H1 (cell line): ENCODE results near the gene KRT76. TPM values are rescaled to one million over a fixed set of nuclear protein-coding genes. Genes with fewer than 3 reads are reported as not detected.

Experiments used
- CBX8 ChIP-seq: fragments of 300-800, 300-1000 bp; sonication (generic); IDR thresholded peaks from 2 replicates; pipeline ENCODE4 v1.7.1; 2016; ENCODE audit warnings: low read depth, low read length, borderline replicate concordance
- CREB1 ChIP-seq: IDR thresholded peaks from 2 replicates; pipeline ENCODE4 v1.6.1; 2012; ENCODE audit warnings: inconsistent platforms
- EZH2 ChIP-seq: fragments of 200-600 bp; sonication (generic); IDR thresholded peaks from 2 replicates; pipeline ENCODE4 v1.7.1; 2012; ENCODE audit warnings: low read depth, mild to moderate bottlenecking, moderate library complexity, low read length, inconsistent platforms; ENCODE audit not compliant: severe bottlenecking
- MAX ChIP-seq: IDR thresholded peaks from 2 replicates; pipeline ENCODE4 v1.6.1; 2012; ENCODE audit warnings: inconsistent platforms
- SP4 ChIP-seq: IDR thresholded peaks from 2 replicates; pipeline ENCODE4 v1.6.1; 2012; ENCODE audit warnings: low read length, inconsistent platforms
- polyA plus RNA-seq, 7 experiments: library from polyadenylated mRNA; depleted of rRNA in 3 of 7; stranded (reverse) in 5 of 7; unstranded in 2 of 7; fragments of >200 nt in 5 of 7; fragments of 200-250 nt in 2 of 7; gene quantifications; 1 replicate in 5 of 7; 2 replicates in 1 of 7; 4 replicates in 1 of 7; pipeline versions ENCODE4 v1.2.1 to v1.2.3, GENCODE V29; 2011 to 2013; ENCODE audit warnings: missing spikeins in 2 of 7, mixed read lengths in 2 of 7
- total RNA-seq: library from RNA; stranded (reverse); fragmentation: NEBNext Ultra II Directional; extraction: Animal tissue kit (Norgen Biotek cat#: 25700); gene quantifications from 2 replicates; pipeline ENCODE4 v1.2.1, GENCODE V29; 2021
- TF ChIP-seq, protein P1 (sequence below): fragments of 300-600 bp; sonication (generic); IDR thresholded peaks from 2 replicates; pipeline ENCODE4 v1.7.1; 2012; ENCODE audit warnings: low read length, moderate library complexity, mild to moderate bottlenecking, inconsistent platforms; ENCODE audit not compliant: insufficient replicate concordance
- TF ChIP-seq, protein P2 (sequence below), 3 experiments: IDR thresholded peaks; 1 replicate in 2 of 3; 2 replicates in 1 of 3; pipeline versions ENCODE4 v1.5.1 to v1.6.1; 2011; ENCODE audit warnings: low read length in 3 of 3, mild to moderate bottlenecking in 3 of 3, inconsistent platforms in 2 of 3, low read depth in 1 of 3, moderate library complexity in 1 of 3; ENCODE audit not compliant: insufficient read depth in 1 of 3; ENCODE audit errors: control extremely low read depth in 1 of 3

Gene KRT76
- total and polyA plus RNA-seq, 2 of the 8 experiments (the other 6 are each of a cell fraction or from before 2014, with no cell fraction given) = not detected

- TF ChIP-seq, protein P1, sequence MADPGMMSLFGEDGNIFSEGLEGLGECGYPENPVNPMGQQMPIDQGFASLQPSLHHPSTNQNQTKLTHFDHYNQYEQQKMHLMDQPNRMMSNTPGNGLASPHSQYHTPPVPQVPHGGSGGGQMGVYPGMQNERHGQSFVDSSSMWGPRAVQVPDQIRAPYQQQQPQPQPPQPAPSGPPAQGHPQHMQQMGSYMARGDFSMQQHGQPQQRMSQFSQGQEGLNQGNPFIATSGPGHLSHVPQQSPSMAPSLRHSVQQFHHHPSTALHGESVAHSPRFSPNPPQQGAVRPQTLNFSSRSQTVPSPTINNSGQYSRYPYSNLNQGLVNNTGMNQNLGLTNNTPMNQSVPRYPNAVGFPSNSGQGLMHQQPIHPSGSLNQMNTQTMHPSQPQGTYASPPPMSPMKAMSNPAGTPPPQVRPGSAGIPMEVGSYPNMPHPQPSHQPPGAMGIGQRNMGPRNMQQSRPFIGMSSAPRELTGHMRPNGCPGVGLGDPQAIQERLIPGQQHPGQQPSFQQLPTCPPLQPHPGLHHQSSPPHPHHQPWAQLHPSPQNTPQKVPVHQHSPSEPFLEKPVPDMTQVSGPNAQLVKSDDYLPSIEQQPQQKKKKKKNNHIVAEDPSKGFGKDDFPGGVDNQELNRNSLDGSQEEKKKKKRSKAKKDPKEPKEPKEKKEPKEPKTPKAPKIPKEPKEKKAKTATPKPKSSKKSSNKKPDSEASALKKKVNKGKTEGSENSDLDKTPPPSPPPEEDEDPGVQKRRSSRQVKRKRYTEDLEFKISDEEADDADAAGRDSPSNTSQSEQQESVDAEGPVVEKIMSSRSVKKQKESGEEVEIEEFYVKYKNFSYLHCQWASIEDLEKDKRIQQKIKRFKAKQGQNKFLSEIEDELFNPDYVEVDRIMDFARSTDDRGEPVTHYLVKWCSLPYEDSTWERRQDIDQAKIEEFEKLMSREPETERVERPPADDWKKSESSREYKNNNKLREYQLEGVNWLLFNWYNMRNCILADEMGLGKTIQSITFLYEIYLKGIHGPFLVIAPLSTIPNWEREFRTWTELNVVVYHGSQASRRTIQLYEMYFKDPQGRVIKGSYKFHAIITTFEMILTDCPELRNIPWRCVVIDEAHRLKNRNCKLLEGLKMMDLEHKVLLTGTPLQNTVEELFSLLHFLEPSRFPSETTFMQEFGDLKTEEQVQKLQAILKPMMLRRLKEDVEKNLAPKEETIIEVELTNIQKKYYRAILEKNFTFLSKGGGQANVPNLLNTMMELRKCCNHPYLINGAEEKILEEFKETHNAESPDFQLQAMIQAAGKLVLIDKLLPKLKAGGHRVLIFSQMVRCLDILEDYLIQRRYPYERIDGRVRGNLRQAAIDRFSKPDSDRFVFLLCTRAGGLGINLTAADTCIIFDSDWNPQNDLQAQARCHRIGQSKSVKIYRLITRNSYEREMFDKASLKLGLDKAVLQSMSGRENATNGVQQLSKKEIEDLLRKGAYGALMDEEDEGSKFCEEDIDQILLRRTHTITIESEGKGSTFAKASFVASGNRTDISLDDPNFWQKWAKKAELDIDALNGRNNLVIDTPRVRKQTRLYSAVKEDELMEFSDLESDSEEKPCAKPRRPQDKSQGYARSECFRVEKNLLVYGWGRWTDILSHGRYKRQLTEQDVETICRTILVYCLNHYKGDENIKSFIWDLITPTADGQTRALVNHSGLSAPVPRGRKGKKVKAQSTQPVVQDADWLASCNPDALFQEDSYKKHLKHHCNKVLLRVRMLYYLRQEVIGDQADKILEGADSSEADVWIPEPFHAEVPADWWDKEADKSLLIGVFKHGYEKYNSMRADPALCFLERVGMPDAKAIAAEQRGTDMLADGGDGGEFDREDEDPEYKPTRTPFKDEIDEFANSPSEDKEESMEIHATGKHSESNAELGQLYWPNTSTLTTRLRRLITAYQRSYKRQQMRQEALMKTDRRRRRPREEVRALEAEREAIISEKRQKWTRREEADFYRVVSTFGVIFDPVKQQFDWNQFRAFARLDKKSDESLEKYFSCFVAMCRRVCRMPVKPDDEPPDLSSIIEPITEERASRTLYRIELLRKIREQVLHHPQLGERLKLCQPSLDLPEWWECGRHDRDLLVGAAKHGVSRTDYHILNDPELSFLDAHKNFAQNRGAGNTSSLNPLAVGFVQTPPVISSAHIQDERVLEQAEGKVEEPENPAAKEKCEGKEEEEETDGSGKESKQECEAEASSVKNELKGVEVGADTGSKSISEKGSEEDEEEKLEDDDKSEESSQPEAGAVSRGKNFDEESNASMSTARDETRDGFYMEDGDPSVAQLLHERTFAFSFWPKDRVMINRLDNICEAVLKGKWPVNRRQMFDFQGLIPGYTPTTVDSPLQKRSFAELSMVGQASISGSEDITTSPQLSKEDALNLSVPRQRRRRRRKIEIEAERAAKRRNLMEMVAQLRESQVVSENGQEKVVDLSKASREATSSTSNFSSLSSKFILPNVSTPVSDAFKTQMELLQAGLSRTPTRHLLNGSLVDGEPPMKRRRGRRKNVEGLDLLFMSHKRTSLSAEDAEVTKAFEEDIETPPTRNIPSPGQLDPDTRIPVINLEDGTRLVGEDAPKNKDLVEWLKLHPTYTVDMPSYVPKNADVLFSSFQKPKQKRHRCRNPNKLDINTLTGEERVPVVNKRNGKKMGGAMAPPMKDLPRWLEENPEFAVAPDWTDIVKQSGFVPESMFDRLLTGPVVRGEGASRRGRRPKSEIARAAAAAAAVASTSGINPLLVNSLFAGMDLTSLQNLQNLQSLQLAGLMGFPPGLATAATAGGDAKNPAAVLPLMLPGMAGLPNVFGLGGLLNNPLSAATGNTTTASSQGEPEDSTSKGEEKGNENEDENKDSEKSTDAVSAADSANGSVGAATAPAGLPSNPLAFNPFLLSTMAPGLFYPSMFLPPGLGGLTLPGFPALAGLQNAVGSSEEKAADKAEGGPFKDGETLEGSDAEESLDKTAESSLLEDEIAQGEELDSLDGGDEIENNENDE = no peak
- TF ChIP-seq CREB1 = no peak
- TF ChIP-seq SP4 = no peak
- no peak for TF ChIP-seq EZH2
- TF ChIP-seq MAX = no peak
- TF ChIP-seq, protein P2, sequence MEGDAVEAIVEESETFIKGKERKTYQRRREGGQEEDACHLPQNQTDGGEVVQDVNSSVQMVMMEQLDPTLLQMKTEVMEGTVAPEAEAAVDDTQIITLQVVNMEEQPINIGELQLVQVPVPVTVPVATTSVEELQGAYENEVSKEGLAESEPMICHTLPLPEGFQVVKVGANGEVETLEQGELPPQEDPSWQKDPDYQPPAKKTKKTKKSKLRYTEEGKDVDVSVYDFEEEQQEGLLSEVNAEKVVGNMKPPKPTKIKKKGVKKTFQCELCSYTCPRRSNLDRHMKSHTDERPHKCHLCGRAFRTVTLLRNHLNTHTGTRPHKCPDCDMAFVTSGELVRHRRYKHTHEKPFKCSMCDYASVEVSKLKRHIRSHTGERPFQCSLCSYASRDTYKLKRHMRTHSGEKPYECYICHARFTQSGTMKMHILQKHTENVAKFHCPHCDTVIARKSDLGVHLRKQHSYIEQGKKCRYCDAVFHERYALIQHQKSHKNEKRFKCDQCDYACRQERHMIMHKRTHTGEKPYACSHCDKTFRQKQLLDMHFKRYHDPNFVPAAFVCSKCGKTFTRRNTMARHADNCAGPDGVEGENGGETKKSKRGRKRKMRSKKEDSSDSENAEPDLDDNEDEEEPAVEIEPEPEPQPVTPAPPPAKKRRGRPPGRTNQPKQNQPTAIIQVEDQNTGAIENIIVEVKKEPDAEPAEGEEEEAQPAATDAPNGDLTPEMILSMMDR (IDR thresholded peaks at IDR 0.05; ENCODE audit: control extremely low read depth in 1 of 3, insufficient read depth in 1 of 3, low read depth in 1 of 3, low read length in 3 of 3) = no peak
- no peak for TF ChIP-seq CBX8
Measured at GRCh38 chr12:52735816-52736632, 41.1 kb downstream of the KRT76 start (continued).
